22Rv1 (cell line): ENCODE data around the gene SYT9.

Experiments used
- CTCF ChIP-seq: fragments of 450-650 bp; IDR thresholded peaks from 2 replicates; pipeline ENCODE4 v1.5.1; 2017; ENCODE audit warnings: mild to moderate bottlenecking
- ZFX ChIP-seq: fragments of 450-650 bp; IDR thresholded peaks from 2 replicates; pipeline ENCODE4 v1.6.1; 2017; ENCODE audit warnings: antibody characterized with exemption, borderline replicate concordance

GRCh38 chr11:7320306-7320705, 68.6 kb downstream of the SYT9 start:
- TF ChIP-seq CTCF = no peak
- no peak for TF ChIP-seq ZFX
